ENCODE results near the gene SMKR1. TPM values are rescaled to one million over a fixed set of nuclear protein-coding genes. Genes with fewer than 3 reads are reported as not detected.

The SMKR1 gene
- total and polyA plus RNA-seq, 9 of the 15 experiments (the other 6 are each of a cell fraction or from before 2014, with no cell fraction given), result 0.58 to 1.8 (median 0.93) TPM; not detected in 1

GRCh38 chr7:129499999-129500398 is 2.3 kb upstream of the SMKR1 start (continued):
- TF ChIP-seq BCLAF1 (IDR thresholded peaks at IDR 0.05; ENCODE audit: borderline replicate concordance in 1 of 2, control insufficient read depth in 1 of 2, low read depth in 2 of 2, low read length in 1 of 2), result no peak
- no peak for TF ChIP-seq RBM17 (IDR thresholded peaks at IDR 0.05; ENCODE audit: borderline replicate concordance, low read depth, low read length)
- no peak for TF ChIP-seq FOXJ2 (tag; IDR thresholded peaks at IDR 0.05)
- TF ChIP-seq MYBL2 (IDR thresholded peaks at IDR 0.05; ENCODE audit: low read depth), result no peak
- no peak for TF ChIP-seq MYBL2 (CRISPR knock-in tag; IDR thresholded peaks at IDR 0.05; ENCODE audit: borderline replicate concordance)
- TF ChIP-seq POLR2H (tag; IDR thresholded peaks at IDR 0.05; ENCODE audit: low read depth), result no peak
- TF ChIP-seq PML (IDR thresholded peaks at IDR 0.05; ENCODE audit: low read length), result no peak
- no peak for TF ChIP-seq ZBTB26 (CRISPR knock-in tag; IDR thresholded peaks at IDR 0.05)
- TF ChIP-seq HMG20B (CRISPR knock-in tag; IDR thresholded peaks at IDR 0.05), result no peak
- TF ChIP-seq DEAF1 (CRISPR knock-in tag; IDR thresholded peaks at IDR 0.05), result no peak
- TF ChIP-seq ZNF764 (CRISPR knock-in tag; IDR thresholded peaks at IDR 0.05; ENCODE audit: low read depth), result no peak
